Esophagus muscularis mucosa (tissue), 3 donors: Measurements from ENCODE around the gene CHD2.

Experiments
- POLR2A ChIP-seq: fragments of 450-650 bp; IDR thresholded peaks from one replicate; pipeline ENCODE4 v1.6.1; 2017; ENCODE audit warnings: antibody characterized with exemption, moderate library complexity, mild to moderate bottlenecking, low read depth
- TF ChIP-seq, protein P1 (sequence below), 3 experiments: fragments of 200-600 bp in 2 of 3; fragments of 450-650 bp in 1 of 3; sonication (generic) in 2 of 3; IDR thresholded peaks; one replicate each; pipeline ENCODE4 v1.5.1; 2017 to 2019; ENCODE audit warnings: antibody characterized with exemption in 3 of 3, mild to moderate bottlenecking in 2 of 3, moderate library complexity in 1 of 3

DNA sequence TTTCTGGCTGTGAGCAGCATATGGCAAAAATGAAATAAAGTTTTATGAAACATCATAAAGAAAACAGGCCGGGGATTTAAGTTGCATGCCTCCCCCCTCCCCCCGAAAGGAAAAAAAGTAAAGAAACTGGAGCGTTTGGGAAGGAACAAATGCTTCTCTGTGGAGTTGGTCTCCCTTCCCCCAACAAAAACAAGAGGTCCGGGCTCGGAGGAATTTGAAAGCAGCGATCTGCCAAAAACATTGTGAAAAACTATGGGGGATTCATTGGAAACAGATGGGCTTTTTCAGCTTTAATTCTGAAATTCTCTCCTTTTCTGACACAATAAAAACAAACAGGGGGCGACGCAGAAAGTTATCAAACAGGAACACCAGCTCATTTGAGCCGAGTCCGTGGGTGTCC is 171.9 kb downstream of the CHD2 start:
- TF ChIP-seq, protein P1, sequence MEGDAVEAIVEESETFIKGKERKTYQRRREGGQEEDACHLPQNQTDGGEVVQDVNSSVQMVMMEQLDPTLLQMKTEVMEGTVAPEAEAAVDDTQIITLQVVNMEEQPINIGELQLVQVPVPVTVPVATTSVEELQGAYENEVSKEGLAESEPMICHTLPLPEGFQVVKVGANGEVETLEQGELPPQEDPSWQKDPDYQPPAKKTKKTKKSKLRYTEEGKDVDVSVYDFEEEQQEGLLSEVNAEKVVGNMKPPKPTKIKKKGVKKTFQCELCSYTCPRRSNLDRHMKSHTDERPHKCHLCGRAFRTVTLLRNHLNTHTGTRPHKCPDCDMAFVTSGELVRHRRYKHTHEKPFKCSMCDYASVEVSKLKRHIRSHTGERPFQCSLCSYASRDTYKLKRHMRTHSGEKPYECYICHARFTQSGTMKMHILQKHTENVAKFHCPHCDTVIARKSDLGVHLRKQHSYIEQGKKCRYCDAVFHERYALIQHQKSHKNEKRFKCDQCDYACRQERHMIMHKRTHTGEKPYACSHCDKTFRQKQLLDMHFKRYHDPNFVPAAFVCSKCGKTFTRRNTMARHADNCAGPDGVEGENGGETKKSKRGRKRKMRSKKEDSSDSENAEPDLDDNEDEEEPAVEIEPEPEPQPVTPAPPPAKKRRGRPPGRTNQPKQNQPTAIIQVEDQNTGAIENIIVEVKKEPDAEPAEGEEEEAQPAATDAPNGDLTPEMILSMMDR (IDR thresholded peaks at IDR 0.05): peak in 1 of 3 experiments; percentile 7
- TF ChIP-seq POLR2A: no peak
